GM19395 (cell line): ENCODE data around the gene ME2.
"Not testable (repeated sequence)": the region's sequence is repeated elsewhere in the genome, so short reads cannot be mapped to it uniquely, and the experiment has no call there.

Source experiments
- ATAC-seq: cut with Tn5 transposase; IDR thresholded peaks from one replicate; pipeline ENCODE4 v1.9.1; 2021; ENCODE audit warnings: mild to moderate bottlenecking, moderate library complexity; ENCODE audit not compliant: unreplicated experiment

The ME2 gene

GRCh38 chr18:50878345-50879301 is at the start of gene ME2:
TSS of gene ME2 (plus strand) at chr18:50879118. CDS start at chr18:50895821, 16,703 bp downstream.
- peak; percentile 93 for ATAC-seq

GRCh38 chr18:50829644-50830043 is 49.3 kb upstream of the ME2 start:
- no peak for ATAC-seq

- ATAC-seq: peak; percentile 64
Observed at GRCh38 chr18:50830544-50830943, 48.4 kb upstream of the ME2 start.

DNA sequence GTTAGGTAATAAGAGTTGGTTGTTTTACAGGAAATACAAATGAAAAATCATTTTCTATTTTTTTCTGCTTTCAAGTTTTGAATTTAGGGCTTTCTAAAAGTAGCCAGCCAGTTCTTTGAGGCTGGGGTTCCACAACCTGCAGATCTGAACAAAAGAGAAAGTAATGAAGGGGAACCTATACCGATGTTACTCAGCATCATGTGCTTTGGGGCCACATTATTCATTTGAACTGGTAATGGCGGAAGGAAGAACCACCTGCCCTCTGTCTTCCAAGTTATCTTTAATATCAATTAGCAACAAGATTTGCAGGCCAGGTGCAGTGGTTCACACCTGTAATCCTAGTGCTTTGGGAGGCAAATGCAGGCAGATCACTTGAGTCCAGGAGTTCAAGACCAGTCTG is 46.2 kb upstream of the ME2 start:
- peak; percentile 68 for ATAC-seq

GRCh38 chr18:50833496-50833895 is 45.4 kb upstream of the ME2 start:
- ATAC-seq: not testable (repeated sequence)

DNA sequence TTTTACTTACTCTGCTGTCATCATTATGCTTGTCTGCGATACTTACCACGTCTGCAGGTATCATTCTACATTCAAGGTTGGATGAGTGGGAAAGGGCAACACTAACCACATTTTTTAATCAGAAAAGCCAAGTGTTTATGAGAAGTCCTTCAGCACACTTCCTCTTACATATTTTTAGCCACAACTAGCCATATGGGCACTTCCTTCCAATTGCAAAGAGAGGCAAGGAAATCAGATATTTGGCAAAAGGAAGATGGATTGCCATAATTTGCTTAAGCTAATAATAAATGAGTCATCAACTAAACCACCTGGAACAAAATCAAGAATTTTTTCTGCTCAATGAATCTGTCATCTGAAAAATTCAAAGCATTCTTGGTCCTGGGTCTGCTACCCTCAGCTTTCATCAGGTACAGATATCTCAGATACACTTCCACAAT is 42.4 kb upstream of the ME2 start:
- ATAC-seq: no peak

DNA sequence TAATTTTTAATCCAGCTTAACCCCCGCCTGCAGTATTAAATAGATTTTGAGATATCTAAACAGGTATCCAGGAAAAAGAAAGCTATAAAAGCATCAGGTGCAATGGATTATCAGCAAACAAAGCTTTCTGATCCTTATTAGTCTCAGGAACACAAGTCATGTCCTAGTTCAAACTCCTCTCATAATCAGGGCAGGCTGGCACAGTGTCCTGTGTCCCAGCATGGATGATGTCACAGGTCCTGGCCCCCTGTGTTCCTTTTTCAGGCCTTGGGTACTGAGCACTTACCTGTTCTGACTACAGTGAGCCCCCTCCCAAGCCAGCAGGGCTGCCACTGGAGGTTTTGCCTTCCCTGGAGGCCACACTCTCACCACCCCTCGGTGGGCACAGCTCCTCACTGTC is 39.6 kb upstream of the ME2 start:
- no peak for ATAC-seq

- ATAC-seq: no peak
Observed at GRCh38 chr18:50839996-50840395, 38.9 kb upstream of the ME2 start.

- ATAC-seq: no peak
Observed at GRCh38 chr18:50842846-50843245, 36.1 kb upstream of the ME2 start.

- no peak for ATAC-seq
Observed at GRCh38 chr18:50844554-50844953, 34.4 kb upstream of the ME2 start.

DNA sequence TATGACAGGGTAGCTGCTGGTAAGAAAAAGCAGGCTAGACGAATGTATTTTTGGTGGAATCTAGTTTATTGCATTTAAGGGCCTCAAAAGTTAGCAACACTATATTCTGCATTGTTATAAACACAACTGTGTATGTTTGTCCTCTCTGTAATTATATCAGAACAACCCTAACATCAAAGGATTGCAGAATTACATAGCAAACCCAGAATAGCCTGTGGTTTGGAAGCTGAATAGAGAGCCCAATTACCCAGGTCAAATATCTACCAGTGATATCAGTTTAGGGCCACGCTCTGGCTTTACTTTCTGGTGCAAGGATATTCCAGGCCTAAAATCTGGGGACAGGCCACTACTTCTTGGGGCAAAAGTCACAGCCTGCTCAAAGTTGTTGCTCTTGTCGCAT is 34.0 kb upstream of the ME2 start:
- ATAC-seq: no peak

DNA sequence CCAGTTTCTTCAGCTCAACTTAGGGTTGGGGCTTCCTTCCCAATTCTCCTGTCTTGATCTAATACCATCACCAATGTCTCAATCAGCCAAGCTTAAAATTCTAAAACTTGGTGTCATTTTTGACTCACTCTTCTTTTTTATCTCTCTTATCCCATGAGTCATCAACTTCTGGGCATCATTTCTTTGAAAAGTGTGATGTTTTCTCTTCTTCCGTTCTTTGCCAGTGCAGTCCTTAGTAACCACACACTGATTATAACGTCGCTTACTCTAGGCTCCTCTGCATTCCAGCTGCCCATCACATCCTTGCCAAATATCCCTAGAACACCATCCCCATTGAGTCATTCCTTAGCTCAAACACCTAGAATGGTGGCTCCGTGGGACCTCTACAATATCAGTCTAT is 31.7 kb upstream of the ME2 start:
- no peak for ATAC-seq

GRCh38 chr18:50848061-50848551 is 30.8 kb upstream of the ME2 start:
- no peak for ATAC-seq

DNA sequence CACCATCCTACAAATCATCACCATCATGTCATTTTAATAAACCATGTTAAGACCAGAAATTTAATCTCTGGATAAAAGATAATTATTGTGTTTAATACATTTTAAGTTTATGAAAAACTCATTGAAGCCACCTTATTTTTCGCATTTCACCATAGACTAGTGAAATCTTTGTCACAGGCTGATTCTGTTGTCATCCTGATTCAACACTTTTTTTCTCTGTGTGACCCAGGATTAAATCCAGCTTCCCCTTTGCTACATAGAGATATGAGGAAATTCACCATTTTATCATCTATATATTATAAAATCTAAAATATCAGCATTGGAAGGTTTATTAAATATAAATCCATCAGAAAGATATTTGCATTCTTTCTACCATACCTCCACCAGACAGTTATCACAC is 29.9 kb upstream of the ME2 start:
- ATAC-seq: no peak

DNA sequence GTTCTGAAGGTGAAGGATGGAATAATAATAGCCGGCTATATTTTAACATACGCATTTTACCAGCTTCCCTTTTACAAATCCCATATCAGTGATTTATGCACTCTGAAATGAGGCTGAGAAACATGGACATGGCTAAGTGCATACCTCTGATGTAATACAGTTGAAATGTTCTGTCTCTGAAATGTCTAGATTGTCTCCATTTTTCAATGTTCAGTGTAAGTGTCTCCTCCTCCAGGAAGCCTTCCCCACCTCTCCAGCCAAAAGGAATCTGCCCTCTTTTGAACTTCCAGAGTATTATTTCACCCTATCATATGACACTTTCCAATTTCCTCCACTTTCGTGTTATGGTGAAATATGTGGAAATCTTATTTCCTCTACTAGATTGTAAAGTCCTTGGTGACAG is 29.5 kb upstream of the ME2 start:
- no peak for ATAC-seq

DNA sequence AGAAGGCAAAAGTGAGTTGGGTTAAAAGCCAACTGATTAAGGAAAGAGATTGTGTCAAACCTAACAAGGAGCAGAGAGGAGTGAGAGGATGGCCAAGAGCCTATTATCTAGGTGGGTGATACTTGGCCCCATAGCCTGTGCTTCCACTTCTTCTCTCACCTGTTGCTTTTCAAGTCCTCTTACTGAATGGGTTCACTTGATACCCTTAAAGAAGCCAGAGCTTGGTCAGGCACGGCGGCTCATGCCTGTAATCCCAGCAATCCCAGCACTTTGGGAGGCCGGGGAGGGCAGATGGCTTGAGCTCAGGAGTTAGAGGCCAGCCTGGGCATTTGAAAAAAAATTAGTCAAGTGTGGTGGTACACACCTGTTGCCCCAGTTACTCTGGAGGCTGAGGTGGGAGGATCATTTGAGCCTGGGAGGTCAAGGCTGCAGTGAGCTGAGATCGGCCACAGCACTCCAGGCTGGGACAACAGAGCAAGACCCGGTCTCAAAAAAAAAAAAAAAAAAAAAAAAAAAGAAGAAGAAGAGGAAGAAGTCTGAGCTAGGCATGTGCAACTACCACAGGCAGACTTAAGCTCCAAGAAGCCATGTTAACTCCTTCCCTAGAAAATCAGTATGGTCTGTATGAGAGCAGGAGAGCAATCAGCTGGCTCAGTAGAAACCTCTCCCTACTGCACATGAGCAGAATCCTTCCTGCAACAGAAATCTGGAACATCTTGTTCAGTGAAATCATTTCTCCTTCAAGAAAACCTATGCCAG is 28.4 kb upstream of the ME2 start:
- ATAC-seq: no peak

GRCh38 chr18:50853863-50854271 is 25.1 kb upstream of the ME2 start:
- ATAC-seq: no peak

- no peak for ATAC-seq
Observed at GRCh38 chr18:50855976-50856757, 22.8 kb upstream of the ME2 start.

- not testable (repeated sequence) for ATAC-seq
Observed at GRCh38 chr18:50857166-50857565, 21.8 kb upstream of the ME2 start.

- ATAC-seq: no peak
Observed at GRCh38 chr18:50857694-50858093, 21.2 kb upstream of the ME2 start.
